Endothelial cell of umbilical vein (primary cell): Measurements from ENCODE around the gene WDR49. TPM values are rescaled to one million over a fixed set of nuclear protein-coding genes. Genes with fewer than 3 reads are reported as not detected.

Source experiments
- BruUV-seq: library from RNA; stranded (reverse); fragments of 400-500 nt; replicated peaks from 2 replicates; lab custom pipeline; 2021; lab: Mats Ljungman, UMichigan
- CTCF ChIA-PET: fragments of 300-600, 350-600 bp; sonication (Branson Sonifier 250); formaldehyde crosslinking; loops from one replicate; lab custom pipeline; 2021; ENCODE audit warnings: antibody characterized with exemption, inconsistent platforms; lab: Charles Lee
- POLR2A ChIA-PET: fragments of 300-600, 350-600 bp; sonication (Branson Sonifier 250); formaldehyde crosslinking; loops from one replicate; lab custom pipeline; 2021; ENCODE audit warnings: antibody characterized with exemption, inconsistent platforms; lab: Charles Lee
- DNase-seq: peaks from one replicate; pipeline ENCODE4 v3.0.0-alpha.2; 2011; ENCODE audit warnings: low read depth, low spot score
- FAIRE-seq: peaks from 2 replicates; lab custom pipeline; 2011; peaks lifted over from hg19 to GRCh38; lab: Jason Lieb, UNC
- H2AFZ ChIP-seq: 2 replicates; pipeline ENCODE4 v1.6.0; 2012; ENCODE audit warnings: low read depth, low read length, control low read depth, inconsistent platforms
- H3K27ac ChIP-seq: 2 replicates; pipeline ENCODE4 v1.5.1; 2011; ENCODE audit warnings: low read depth, mild to moderate bottlenecking, control low read depth, low read length, moderate library complexity; ENCODE audit not compliant: insufficient read depth
- H3K27me3 ChIP-seq, 2 experiments: 2 replicates each; pipeline versions ENCODE4 v1.6.0 to v1.6.1; 2011; ENCODE audit warnings: low read length in 2 of 2, mixed read lengths in 1 of 2; ENCODE audit not compliant: control insufficient read depth in 2 of 2, insufficient read depth in 2 of 2
- H3K36me3 ChIP-seq, 2 experiments: 2 replicates in 1 of 2; 3 replicates in 1 of 2; pipeline ENCODE4 v1.5.1; 2011; ENCODE audit warnings: low read length in 2 of 2, mild to moderate bottlenecking in 1 of 2, moderate library complexity in 1 of 2; ENCODE audit not compliant: control insufficient read depth in 2 of 2, insufficient read depth in 2 of 2; ENCODE audit errors: extremely low read depth in 1 of 2
- H3K4me1 ChIP-seq: 3 replicates; pipeline ENCODE4 v1.5.1; 2011; ENCODE audit warnings: mild to moderate bottlenecking, low read length; ENCODE audit not compliant: control insufficient read depth, insufficient read depth; ENCODE audit errors: extremely low read depth
- H3K4me2 ChIP-seq: 2 replicates; pipeline ENCODE4 v1.6.1; 2011; ENCODE audit warnings: low read length, control low read depth, mixed read lengths; ENCODE audit not compliant: insufficient read depth
- H3K4me3 ChIP-seq, 3 experiments: fragments of 200-600 bp in 1 of 3; sonication (generic), shearing (Covaris generic) in 1 of 3; replicated peaks in 1 of 3; 2 replicates each; pipeline ENCODE4 v1.5.1; 2011 to 2016; ENCODE audit warnings: control low read depth in 3 of 3, low read length in 3 of 3, mild to moderate bottlenecking in 2 of 3, inconsistent platforms in 1 of 3, low read depth in 1 of 3, moderate library complexity in 1 of 3; ENCODE audit not compliant: insufficient read depth in 1 of 3
- H3K79me2 ChIP-seq: 2 replicates; pipeline ENCODE4 v1.6.0; 2012; ENCODE audit warnings: low read length, inconsistent platforms; ENCODE audit not compliant: control insufficient read depth, insufficient read depth
- H3K9ac ChIP-seq: replicated peaks from 2 replicates; pipeline ENCODE3; 2011; ENCODE audit warnings: low read length, control low read depth; ENCODE audit not compliant: insufficient read depth; ENCODE audit errors: extremely low read depth
- H3K9me1 ChIP-seq: replicated peaks from 3 replicates; pipeline ENCODE4 v1.6.0; 2011; ENCODE audit warnings: mild to moderate bottlenecking, low read length; ENCODE audit not compliant: control insufficient read depth, insufficient read depth; ENCODE audit errors: extremely low read depth
- H3K9me3 ChIP-seq: replicated peaks from 2 replicates; pipeline ENCODE4 v1.5.1; 2012; ENCODE audit warnings: low read length, inconsistent platforms; ENCODE audit not compliant: control insufficient read depth, insufficient read depth
- H4K20me1 ChIP-seq: replicated peaks from 2 replicates; pipeline ENCODE3; 2011; ENCODE audit warnings: mild to moderate bottlenecking, low read length; ENCODE audit not compliant: control insufficient read depth, insufficient read depth; ENCODE audit errors: extremely low read depth
- EZH2 ChIP-seq: IDR thresholded peaks from 2 replicates; pipeline ENCODE4 v1.6.1; 2012; ENCODE audit warnings: borderline replicate concordance, low read depth, mild to moderate bottlenecking, moderate library complexity, low read length, inconsistent platforms; ENCODE audit not compliant: severe bottlenecking
- FOS ChIP-seq: IDR thresholded peaks from 2 replicates; pipeline ENCODE4 v1.6.1; 2011; ENCODE audit warnings: mild to moderate bottlenecking, low read length, moderate library complexity, borderline replicate concordance; ENCODE audit not compliant: insufficient read depth
- GATA2 ChIP-seq: IDR thresholded peaks from 2 replicates; pipeline ENCODE4 v1.7.0; 2011; ENCODE audit warnings: low read depth, mild to moderate bottlenecking, moderate library complexity, mixed read lengths, low read length; ENCODE audit not compliant: insufficient read length, insufficient read depth
- JUN ChIP-seq: IDR thresholded peaks from 2 replicates; pipeline ENCODE4 v1.6.1; 2011; ENCODE audit warnings: borderline replicate concordance, low read depth; ENCODE audit not compliant: insufficient read length, insufficient read depth
- MYC ChIP-seq: IDR thresholded peaks from one replicate; pipeline ENCODE4 v1.6.1; 2011; ENCODE audit warnings: mild to moderate bottlenecking, low read depth, low read length
- POLR2A ChIP-seq: IDR thresholded peaks from 2 replicates; pipeline ENCODE4 v1.6.1; 2012; ENCODE audit warnings: low read depth, mild to moderate bottlenecking, control low read depth, low read length
- POLR2AphosphoS5 ChIP-seq: IDR thresholded peaks from 2 replicates; pipeline ENCODE4 v1.6.1; 2012; ENCODE audit warnings: low read depth, mild to moderate bottlenecking, control low read depth, low read length, moderate library complexity; ENCODE audit not compliant: insufficient read depth
- dilution Hi-C: fragments of 300-500 bp; cut with MboI; formaldehyde crosslinking; loops from one replicate; pipeline ENCODE4 v1.15.0; 2019; ENCODE audit warnings: low sequenced_read_pairs; ENCODE audit not compliant: extremely low pct_ligation_motif_present
- intact Hi-C: fragments of 100-400 bp; cut with micrococcal nuclease; formaldehyde crosslinking; loops from one replicate; pipeline ENCODE4 v1.10.0; 2022
- polyA plus RNA-seq, 4 experiments: library from polyadenylated mRNA; depleted of rRNA in 3 of 4; stranded (reverse) in 3 of 4; unstranded in 1 of 4; fragments of >200 nt; gene quantifications; 2 replicates each; pipeline versions ENCODE4 v1.2.1 to v1.2.3, GENCODE V29; 2011 to 2012; ENCODE audit warnings: missing spikeins in 1 of 4
- total RNA-seq: library from RNA; stranded (reverse); gene quantifications from 2 replicates; pipeline ENCODE4 v1.2.3, GENCODE V29; 2021
- TF ChIP-seq, protein P1 (sequence below): IDR thresholded peaks from 2 replicates; pipeline ENCODE4 v1.6.1; 2011; ENCODE audit not compliant: insufficient read depth, insufficient read length
- TF ChIP-seq, protein P2 (sequence below), 2 donors: IDR thresholded peaks; 1 replicate in 1 of 2; 2 replicates in 1 of 2; pipeline ENCODE4 v1.5.1; 2011; ENCODE audit warnings: low read length in 2 of 2, mild to moderate bottlenecking in 2 of 2, moderate library complexity in 2 of 2, control low read depth in 1 of 2, inconsistent platforms in 1 of 2, low read depth in 1 of 2; ENCODE audit not compliant: insufficient read depth in 1 of 2; ENCODE audit errors: extremely low read depth in 1 of 2

The WDR49 gene
- total and polyA plus RNA-seq, 2 donors (not counting 3 experiments of a cell fraction or from before 2014, with no cell fraction given), result not detected

DNA sequence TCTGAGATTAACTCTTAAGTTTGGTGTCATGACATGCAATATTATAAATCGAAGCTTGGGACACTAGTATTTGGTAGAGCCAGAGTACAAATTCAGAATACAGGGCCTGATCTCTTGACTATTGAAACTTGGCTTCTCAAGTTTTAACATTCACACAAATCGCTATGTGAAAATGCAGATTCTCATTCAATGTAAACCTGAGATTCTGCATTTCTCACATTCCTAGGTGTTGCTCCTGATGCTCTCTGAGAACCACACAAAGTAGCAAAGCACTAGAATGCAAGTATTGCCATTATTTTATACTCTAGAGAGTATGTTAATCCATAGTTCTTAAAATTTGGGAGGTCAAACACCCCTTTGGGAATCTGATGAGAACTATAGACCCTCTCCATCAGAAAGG is 47.9 kb downstream of the WDR49 start:
- intact Hi-C loops, result no loop called here

DNA sequence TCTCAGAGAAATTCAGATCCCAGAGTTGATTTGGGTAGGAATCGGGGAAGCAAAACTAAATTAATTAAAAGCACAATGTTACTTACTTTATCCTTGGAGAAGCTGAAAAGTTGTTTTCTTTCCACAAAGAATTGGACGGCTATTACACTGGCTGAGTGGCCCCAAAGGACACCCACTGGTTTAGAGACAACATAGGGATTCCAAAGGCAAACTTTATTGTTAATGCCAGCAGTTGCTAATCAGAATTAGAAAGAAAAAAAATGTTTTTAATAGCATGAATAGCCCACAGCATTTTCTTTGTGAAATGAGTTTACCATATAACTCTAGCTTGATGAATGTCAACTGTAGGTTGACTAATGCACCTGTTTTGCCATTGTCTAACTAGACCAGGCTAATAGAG is 51.7 kb downstream of the WDR49 start:
- BruUV-seq, result no TSS peak
- H3K27me3 ChIP-seq, result no peaks in the 10 kb centered on the region
- no peaks in the 10 kb centered on the region for H3K36me3 ChIP-seq
- no peak overlapping the region for H3K4me2 ChIP-seq
- intact Hi-C loops (no loop called here), dilution Hi-C loops (no loop called here)
- POLR2A ChIA-PET, result no interaction called here
- no peaks in the 10 kb centered on the region for H3K9me1 ChIP-seq
- CTCF ChIA-PET, result no interaction called here
- no peak overlapping the region for H3K9ac ChIP-seq
- no peaks in the 10 kb centered on the region for H3K4me1 ChIP-seq
- H3K4me3 ChIP-seq, result no peak overlapping the region
- no peak for DNase-seq
- H3K27ac ChIP-seq, result no peak overlapping the region
- TF ChIP-seq FOS, result no peak
- no peak for TF ChIP-seq MYC
- TF ChIP-seq EZH2, result no peak
- TF ChIP-seq POLR2A, result no peak
- TF ChIP-seq, protein P1, sequence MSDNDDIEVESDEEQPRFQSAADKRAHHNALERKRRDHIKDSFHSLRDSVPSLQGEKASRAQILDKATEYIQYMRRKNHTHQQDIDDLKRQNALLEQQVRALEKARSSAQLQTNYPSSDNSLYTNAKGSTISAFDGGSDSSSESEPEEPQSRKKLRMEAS, result no peak
- no peak for TF ChIP-seq GATA2
- TF ChIP-seq, protein P2, sequence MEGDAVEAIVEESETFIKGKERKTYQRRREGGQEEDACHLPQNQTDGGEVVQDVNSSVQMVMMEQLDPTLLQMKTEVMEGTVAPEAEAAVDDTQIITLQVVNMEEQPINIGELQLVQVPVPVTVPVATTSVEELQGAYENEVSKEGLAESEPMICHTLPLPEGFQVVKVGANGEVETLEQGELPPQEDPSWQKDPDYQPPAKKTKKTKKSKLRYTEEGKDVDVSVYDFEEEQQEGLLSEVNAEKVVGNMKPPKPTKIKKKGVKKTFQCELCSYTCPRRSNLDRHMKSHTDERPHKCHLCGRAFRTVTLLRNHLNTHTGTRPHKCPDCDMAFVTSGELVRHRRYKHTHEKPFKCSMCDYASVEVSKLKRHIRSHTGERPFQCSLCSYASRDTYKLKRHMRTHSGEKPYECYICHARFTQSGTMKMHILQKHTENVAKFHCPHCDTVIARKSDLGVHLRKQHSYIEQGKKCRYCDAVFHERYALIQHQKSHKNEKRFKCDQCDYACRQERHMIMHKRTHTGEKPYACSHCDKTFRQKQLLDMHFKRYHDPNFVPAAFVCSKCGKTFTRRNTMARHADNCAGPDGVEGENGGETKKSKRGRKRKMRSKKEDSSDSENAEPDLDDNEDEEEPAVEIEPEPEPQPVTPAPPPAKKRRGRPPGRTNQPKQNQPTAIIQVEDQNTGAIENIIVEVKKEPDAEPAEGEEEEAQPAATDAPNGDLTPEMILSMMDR (IDR thresholded peaks at IDR 0.05; ENCODE audit: extremely low read depth in 1 of 2, insufficient read depth in 1 of 2, low read depth in 1 of 2, low read length in 2 of 2), result no peak
- TF ChIP-seq POLR2AphosphoS5, result no peak
- TF ChIP-seq JUN, result no peak
- no peaks in the 10 kb centered on the region for H3K79me2 ChIP-seq
- H2AFZ ChIP-seq, result no peak overlapping the region
- H3K9me3 ChIP-seq, result no peaks in the 10 kb centered on the region
- no peak for FAIRE-seq
- no peaks in the 10 kb centered on the region for H4K20me1 ChIP-seq

More for the DNA sequence above, 47.9 kb downstream of the WDR49 start:
- BruUV-seq, result no TSS peak
- Histone ChIP-seq H3K36me3 (no peaks in the 10 kb centered on the region), H3K4me2 (no peak overlapping the region), H3K27me3 (no peaks in the 10 kb centered on the region), H3K9me3 (no peaks in the 10 kb centered on the region), H3K27ac (no peak overlapping the region), H3K4me1 (no peaks in the 10 kb centered on the region), H2AFZ (no peak overlapping the region), H4K20me1 (no peaks in the 10 kb centered on the region), H3K4me3 (no peak overlapping the region), H3K9me1 (no peaks in the 10 kb centered on the region), H3K79me2 (no peaks in the 10 kb centered on the region), H3K9ac (no peak overlapping the region)
- ChIA-PET POLR2A (no interaction called here), CTCF (no interaction called here)
- DNase-seq (no peak), FAIRE-seq (no peak)
- dilution Hi-C loops, result no loop called here
- no peak for TF ChIP-seq FOS
- TF ChIP-seq JUN, result no peak
